DND-41 (cell line): ENCODE measurements around the gene IL1R2.

Source experiments
- ATAC-seq: fragments of 200-7000 bp; cut with Tn5 transposase; 3 replicates; pipeline ENCODE4 v1.9.1; 2021; ENCODE audit warnings: low read depth; ENCODE audit not compliant: insufficient read depth
- DNase-seq: peaks from one replicate; pipeline ENCODE4 v3.0.0-alpha.2; 2020
- H2AFZ ChIP-seq: 2 replicates; pipeline ENCODE4 v1.6.0; 2012; ENCODE audit warnings: low read depth, low read length
- H3K27ac ChIP-seq: 2 replicates; pipeline ENCODE4 v1.5.1; 2012; ENCODE audit warnings: low read length, inconsistent platforms
- H3K27me3 ChIP-seq: fragments of 200-600 bp; sonication (generic); 2 replicates; pipeline ENCODE4 v1.6.0; 2012; ENCODE audit warnings: low read length, mild to moderate bottlenecking, inconsistent platforms; ENCODE audit not compliant: insufficient read depth, poor library complexity
- H3K36me3 ChIP-seq: 2 replicates; pipeline ENCODE4 v1.5.1; 2012; ENCODE audit warnings: low read length, inconsistent platforms; ENCODE audit not compliant: insufficient read depth
- H3K4me1 ChIP-seq: 2 replicates; pipeline ENCODE4 v1.5.1; 2012; ENCODE audit warnings: mild to moderate bottlenecking, low read length; ENCODE audit not compliant: insufficient read depth
- H3K4me2 ChIP-seq: 2 replicates; pipeline ENCODE4 v1.6.0; 2012; ENCODE audit warnings: mild to moderate bottlenecking, moderate library complexity, low read length, inconsistent platforms; ENCODE audit not compliant: insufficient read depth
- H3K4me3 ChIP-seq, 2 experiments: fragments of 200-600 bp in 1 of 2; shearing (Covaris generic) in 1 of 2; 2 replicates each; pipeline ENCODE4 v1.5.1; 2012 to 2016; ENCODE audit warnings: inconsistent platforms in 2 of 2, low read length in 2 of 2, mild to moderate bottlenecking in 2 of 2, low read depth in 1 of 2, moderate library complexity in 1 of 2
- H3K79me2 ChIP-seq: 2 replicates; pipeline ENCODE4 v1.6.0; 2012; ENCODE audit warnings: low read length, inconsistent platforms; ENCODE audit not compliant: insufficient read depth
- H3K9ac ChIP-seq: 2 replicates; pipeline ENCODE4 v1.6.0; 2012; ENCODE audit warnings: low read depth, mild to moderate bottlenecking, inconsistent platforms, low read length, moderate library complexity
- H3K9me3 ChIP-seq: 2 replicates; pipeline ENCODE4 v1.5.1; 2012; ENCODE audit warnings: low read length, moderate library complexity, mild to moderate bottlenecking, inconsistent platforms; ENCODE audit not compliant: insufficient read depth, severe bottlenecking
- H4K20me1 ChIP-seq: 2 replicates; pipeline ENCODE4 v1.6.0; 2012; ENCODE audit warnings: low read length; ENCODE audit not compliant: insufficient read depth
- CTCF ChIP-seq: IDR thresholded peaks from 2 replicates; pipeline ENCODE4 v1.5.1; 2012; ENCODE audit warnings: borderline replicate concordance, low read length, moderate library complexity, mild to moderate bottlenecking; ENCODE audit not compliant: poor library complexity, severe bottlenecking; ENCODE audit errors: extremely low read depth
- EZH2 ChIP-seq: IDR thresholded peaks from 3 replicates; pipeline ENCODE4 v1.6.1; 2012; ENCODE audit warnings: borderline replicate concordance, low read depth, mild to moderate bottlenecking, moderate library complexity, low read length, inconsistent platforms; ENCODE audit not compliant: severe bottlenecking

The IL1R2 gene

GRCh38 chr2:102063941-102064678 lies 72.3 kb downstream of the IL1R2 start:
- no peak; the same call in 2 of the 3 replicates for ATAC-seq

DNA sequence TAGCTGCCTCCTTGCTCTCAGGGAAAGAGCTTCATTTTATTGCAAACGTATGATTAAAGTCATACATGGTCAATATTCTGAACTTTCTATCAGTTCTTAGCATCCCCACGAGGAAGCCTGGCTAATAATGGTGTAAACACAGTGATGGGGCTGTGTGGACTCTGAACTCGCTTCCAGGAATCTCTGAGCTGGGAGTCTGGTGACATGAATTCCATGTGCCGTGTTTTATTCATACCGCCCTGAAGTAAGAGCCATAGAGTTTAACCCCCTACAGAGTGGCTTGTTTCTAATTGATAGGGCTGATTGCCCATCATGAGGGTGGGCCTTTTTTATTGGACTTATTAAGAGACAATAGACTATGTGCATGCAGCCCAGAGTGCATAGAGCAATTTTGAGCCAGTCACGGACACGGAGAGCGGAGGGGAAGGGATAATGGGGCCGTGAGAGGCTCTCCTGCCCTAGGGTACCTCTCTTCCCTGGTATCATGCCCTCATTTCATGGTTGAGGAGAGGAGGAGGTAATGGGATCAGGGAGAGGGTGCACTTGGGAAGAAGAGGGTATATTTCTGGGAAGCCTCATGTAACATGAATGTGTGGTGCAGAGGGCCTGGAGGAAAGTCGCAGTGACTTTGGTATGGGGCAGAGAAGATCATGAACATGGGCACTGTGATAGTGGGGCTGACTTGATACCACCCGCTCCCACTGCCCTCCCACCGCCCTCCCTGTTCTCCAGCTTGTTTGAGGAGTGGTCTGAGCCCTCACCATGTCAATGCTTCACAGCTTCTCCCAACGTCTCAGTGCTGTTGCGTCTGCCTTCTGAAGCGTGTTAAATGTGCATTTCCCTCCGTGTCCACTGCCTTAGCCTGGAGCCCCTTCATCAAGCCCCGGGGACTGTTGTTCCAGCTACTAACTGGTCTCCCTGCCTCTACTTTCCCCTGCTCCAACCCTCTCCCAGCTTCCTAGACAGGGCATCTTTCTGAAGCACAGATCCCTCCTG lies 73.2 kb downstream of the IL1R2 start:
- no peaks in the 10 kb centered on the region for H3K4me1 ChIP-seq
- ATAC-seq (no peak), DNase-seq (no peak)
- no peaks in the 10 kb centered on the region for H4K20me1 ChIP-seq
- no peak overlapping the region for H3K9ac ChIP-seq
- no peaks in the 10 kb centered on the region for H3K9me3 ChIP-seq
- H3K4me3 ChIP-seq = no peak overlapping the region
- no peak overlapping the region for H3K27ac ChIP-seq
- no peak for TF ChIP-seq CTCF
- TF ChIP-seq EZH2 = no peak
- H3K27me3 ChIP-seq = peaks cover 3% of the 10 kb centered on the region
- H2AFZ ChIP-seq = no peak overlapping the region
- H3K36me3 ChIP-seq = no peaks in the 10 kb centered on the region
- H3K4me2 ChIP-seq = no peak overlapping the region
- H3K79me2 ChIP-seq = no peaks in the 10 kb centered on the region

More at GRCh38 chr2:102063941-102064678, 72.3 kb downstream of the IL1R2 start:
- Histone ChIP-seq H3K27me3 (peaks cover 3% of the 10 kb centered on the region), H3K4me1 (no peaks in the 10 kb centered on the region), H3K4me3 (no peak overlapping the region), H3K4me2 (no peak overlapping the region), H3K79me2 (no peaks in the 10 kb centered on the region), H3K9ac (no peak overlapping the region), H2AFZ (no peak overlapping the region), H4K20me1 (no peaks in the 10 kb centered on the region), H3K27ac (no peak overlapping the region), H3K9me3 (no peaks in the 10 kb centered on the region), H3K36me3 (no peaks in the 10 kb centered on the region)
- DNase-seq = peak; percentile 10
- no peak for TF ChIP-seq CTCF
- no peak for TF ChIP-seq EZH2

GRCh38 chr2:102065675-102066252 lies 74.0 kb downstream of the IL1R2 start:
- TF ChIP-seq CTCF (no peak), EZH2 (no peak)
- Histone ChIP-seq H3K27ac (no peak overlapping the region), H3K4me2 (no peak overlapping the region), H3K36me3 (no peaks in the 10 kb centered on the region), H3K27me3 (peaks cover 3% of the 10 kb centered on the region), H3K9me3 (no peaks in the 10 kb centered on the region), H3K9ac (no peak overlapping the region), H4K20me1 (no peaks in the 10 kb centered on the region), H3K4me1 (no peaks in the 10 kb centered on the region), H3K79me2 (no peaks in the 10 kb centered on the region), H3K4me3 (no peak overlapping the region), H2AFZ (no peak overlapping the region)
- DNase-seq = no peak
- ATAC-seq = no peak
